KMS-11 (cell line): Measurements from ENCODE around the gene POLR2A.

Experiments
- H2AFZ ChIP-seq: fragments of 200-600 bp; sonication (generic); 2 replicates; pipeline ENCODE4 v1.6.1; 2016; ENCODE audit warnings: antibody characterized with exemption, mixed run types, low read depth
- H3K27ac ChIP-seq: fragments of 200-600 bp; sonication (generic); 2 replicates; pipeline ENCODE4 v1.6.1; 2016; ENCODE audit warnings: mild to moderate bottlenecking, mixed run types
- H3K27me3 ChIP-seq: fragments of 200-600 bp; sonication (generic); 2 replicates; pipeline ENCODE4 v1.6.1; 2017; ENCODE audit warnings: mild to moderate bottlenecking, low read depth, mixed run types, moderate library complexity; ENCODE audit not compliant: insufficient read depth
- H3K36me3 ChIP-seq: fragments of 200-600 bp; sonication (generic); 2 replicates; pipeline ENCODE4 v1.6.1; 2017; ENCODE audit warnings: mild to moderate bottlenecking, mixed run types; ENCODE audit not compliant: insufficient read depth
- H3K4me1 ChIP-seq: fragments of 200-600 bp; sonication (generic); 2 replicates; pipeline ENCODE4 v1.6.1; 2016; ENCODE audit warnings: mild to moderate bottlenecking, low read depth, mixed run types; ENCODE audit not compliant: poor library complexity, severe bottlenecking
- H3K4me2 ChIP-seq: fragments of 200-600 bp; sonication (generic); 2 replicates; pipeline ENCODE4 v1.7.0; 2016; ENCODE audit warnings: mild to moderate bottlenecking, mixed run types
- H3K4me3 ChIP-seq: fragments of 200-600 bp; sonication (generic); IDR thresholded peaks from 2 replicates; pipeline ENCODE4 v1.6.1; 2017; ENCODE audit warnings: low read depth, low read length, mixed read lengths; ENCODE audit not compliant: insufficient read depth
- H3K79me2 ChIP-seq: fragments of 200-600 bp; sonication (generic); 2 replicates; pipeline ENCODE4 v1.6.1; 2016; ENCODE audit warnings: low read depth, mixed run types; ENCODE audit not compliant: insufficient read depth
- H3K9ac ChIP-seq: fragments of 200-600 bp; sonication (generic); 2 replicates; pipeline ENCODE4 v1.6.1; 2016; ENCODE audit warnings: mild to moderate bottlenecking, mixed run types
- H4K20me1 ChIP-seq: fragments of 200-600 bp; sonication (generic); 2 replicates; pipeline ENCODE4 v1.6.1; 2016; ENCODE audit warnings: mild to moderate bottlenecking, mixed run types; ENCODE audit not compliant: insufficient read depth
- CTCF ChIP-seq: fragments of 200-600 bp; sonication (generic); conservative IDR thresholded peaks from 2 replicates; pipeline ENCODE4 v1.6.1; 2017; ENCODE audit warnings: low read depth, mild to moderate bottlenecking, antibody characterized with exemption, low read length, moderate library complexity, mixed read lengths

POLR2A gene

GRCh38 chr17:7502171-7502847 lies 18.1 kb downstream of the POLR2A start:
- H3K4me3 ChIP-seq = no peak overlapping the region
- H2AFZ ChIP-seq = no peak overlapping the region
- H3K27ac ChIP-seq = no peak overlapping the region
- H4K20me1 ChIP-seq = no peaks in the 10 kb centered on the region
- no peaks in the 10 kb centered on the region for H3K36me3 ChIP-seq
- H3K4me1 ChIP-seq = no peaks in the 10 kb centered on the region
- TF ChIP-seq CTCF = no peak
- H3K79me2 ChIP-seq = no peaks in the 10 kb centered on the region
- no peak overlapping the region for H3K4me2 ChIP-seq
- H3K9ac ChIP-seq = no peak overlapping the region
- no peaks in the 10 kb centered on the region for H3K27me3 ChIP-seq

GRCh38 chr17:7502987-7503386 lies 18.8 kb downstream of the POLR2A start:
- Histone ChIP-seq H3K27me3 (no peaks in the 10 kb centered on the region), H2AFZ (no peak overlapping the region), H3K79me2 (no peaks in the 10 kb centered on the region), H3K4me1 (no peaks in the 10 kb centered on the region), H3K4me3 (no peak overlapping the region), H3K9ac (no peak overlapping the region), H3K4me2 (no peak overlapping the region), H3K27ac (no peak overlapping the region), H3K36me3 (no peaks in the 10 kb centered on the region), H4K20me1 (no peaks in the 10 kb centered on the region)
- TF ChIP-seq CTCF = no peak

- Histone ChIP-seq H3K27ac (no peak overlapping the region), H3K4me2 (no peak overlapping the region), H3K36me3 (no peaks in the 10 kb centered on the region), H3K79me2 (no peaks in the 10 kb centered on the region), H3K4me3 (no peak overlapping the region), H3K27me3 (no peaks in the 10 kb centered on the region), H3K9ac (no peak overlapping the region), H4K20me1 (no peaks in the 10 kb centered on the region), H2AFZ (no peak overlapping the region), H3K4me1 (no peaks in the 10 kb centered on the region)
- TF ChIP-seq CTCF = no peak
Measured at GRCh38 chr17:7503521-7503920, 19.4 kb downstream of the POLR2A start.

GRCh38 chr17:7508145-7508544 lies 24.0 kb downstream of the POLR2A start:
- no peaks in the 10 kb centered on the region for H3K27me3 ChIP-seq
- no peaks in the 10 kb centered on the region for H3K79me2 ChIP-seq
- H3K27ac ChIP-seq = no peak overlapping the region
- H3K4me3 ChIP-seq = no peak overlapping the region
- H3K36me3 ChIP-seq = no peaks in the 10 kb centered on the region
- H3K4me2 ChIP-seq = no peak overlapping the region
- no peak for TF ChIP-seq CTCF
- no peaks in the 10 kb centered on the region for H3K4me1 ChIP-seq
- H2AFZ ChIP-seq = no peak overlapping the region
- H4K20me1 ChIP-seq = no peaks in the 10 kb centered on the region
- no peak overlapping the region for H3K9ac ChIP-seq
